HCT116 (cell line): Measurements from ENCODE around the gene OR4D9. TPM values are rescaled to one million over a fixed set of nuclear protein-coding genes. Genes with fewer than 3 reads are reported as not detected.

Experiments
- ATAC-seq: fragments of 200-7000 bp; cut with Tn5 transposase; 2 replicates; pipeline ENCODE4 v1.9.1; 2020; ENCODE audit warnings: mild to moderate bottlenecking, moderate library complexity
- BruUV-seq: library from RNA; stranded (reverse); fragments of 400-500 nt; replicated peaks from 2 replicates; lab custom pipeline; 2021; lab: Mats Ljungman, UMichigan
- CTCF ChIA-PET: fragments of 300-600 bp; sonication (Branson Sonifier 250); formaldehyde crosslinking; loops from one replicate; lab custom pipeline; 2021; ENCODE audit warnings: antibody characterized with exemption; lab: Charles Lee
- POLR2A ChIA-PET: fragments of 300-600, 350-600 bp; sonication (Branson Sonifier 250); formaldehyde crosslinking; loops from one replicate; lab custom pipeline; 2021; ENCODE audit warnings: antibody characterized with exemption; lab: Charles Lee
- RAD21 ChIA-PET, 2 experiments: fragments of 300-600 bp; sonication (Branson Sonifier 250); formaldehyde crosslinking; loops; one replicate each; lab custom pipeline; 2023; ENCODE audit warnings: low total read pairs in 2 of 2; ENCODE audit not compliant: uncharacterized antibody in 2 of 2, unreplicated experiment in 2 of 2, low non-redundant PET in 1 of 2; lab: Charles Lee
- DNase-seq: peaks from one replicate; pipeline ENCODE4 v3.0.0-alpha.2; 2010; ENCODE audit warnings: low read depth, low spot score
- H2AFZ ChIP-seq: fragments of 200-600 bp; shearing (Covaris generic), sonication (generic); 2 replicates; pipeline ENCODE4 v1.6.1; 2017; ENCODE audit warnings: low read depth, mixed run types, mixed read lengths, antibody characterized with exemption, low read length; ENCODE audit not compliant: poor library complexity, severe bottlenecking
- H3K27ac ChIP-seq: 2 replicates; pipeline ENCODE4 v1.5.1; 2012; ENCODE audit warnings: low read depth, low read length
- H3K27me3 ChIP-seq: fragments of 200-600 bp; sonication (generic); 2 replicates; pipeline ENCODE4 v1.6.1; 2016; ENCODE audit warnings: mixed run types, low read length, mixed read lengths; ENCODE audit not compliant: insufficient read depth
- H3K36me3 ChIP-seq, 2 experiments: fragments of 200-500 bp in 1 of 2; fragments of 200-600 bp in 1 of 2; sonication (Bioruptor generic) in 1 of 2; sonication (generic) in 1 of 2; 2 replicates each; pipeline versions ENCODE4 v1.5.1 to v1.6.1; 2014 to 2016; ENCODE audit warnings: low read length in 2 of 2, inconsistent platforms in 1 of 2, mixed read lengths in 1 of 2, mixed run types in 1 of 2; ENCODE audit not compliant: insufficient read depth in 2 of 2, control insufficient read depth in 1 of 2
- H3K4me1 ChIP-seq, 2 experiments: fragments of 200-600 bp in 1 of 2; sonication (generic) in 1 of 2; 2 replicates each; pipeline versions ENCODE4 v1.5.1 to v1.6.1; 2012 to 2017; ENCODE audit warnings: low read length in 2 of 2, inconsistent platforms in 1 of 2, mild to moderate bottlenecking in 1 of 2, mixed read lengths in 1 of 2, mixed run types in 1 of 2, moderate library complexity in 1 of 2; ENCODE audit not compliant: insufficient read depth in 2 of 2, control insufficient read depth in 1 of 2
- H3K4me2 ChIP-seq: fragments of 200-600 bp; sonication (generic); 2 replicates; pipeline ENCODE4 v1.6.1; 2017; ENCODE audit warnings: mixed run types, low read length, mixed read lengths
- H3K4me3 ChIP-seq, 2 experiments: fragments of 200-600 bp in 1 of 2; sonication (generic) in 1 of 2; replicated peaks in 1 of 2; 2 replicates each; pipeline ENCODE4 v1.5.1; 2011 to 2016; ENCODE audit warnings: low read length in 2 of 2, control low read depth in 1 of 2, low read depth in 1 of 2, mild to moderate bottlenecking in 1 of 2, mixed read lengths in 1 of 2, mixed run types in 1 of 2
- H3K79me2 ChIP-seq: fragments of 200-600 bp; sonication (generic); 2 replicates; pipeline ENCODE4 v1.6.1; 2017; ENCODE audit warnings: mild to moderate bottlenecking, mixed run types, low read length, moderate library complexity, mixed read lengths; ENCODE audit not compliant: insufficient read depth
- H3K9ac ChIP-seq: fragments of 200-600 bp; sonication (generic); 2 replicates; pipeline ENCODE4 v1.6.1; 2016; ENCODE audit warnings: low read length, mixed read lengths
- H3K9me2 ChIP-seq: fragments of 200-600 bp; sonication (generic), shearing (Covaris generic); 2 replicates; pipeline ENCODE4 v1.6.1; 2017; ENCODE audit warnings: mixed run types, mild to moderate bottlenecking, moderate library complexity; ENCODE audit not compliant: insufficient read depth
- H3K9me3 ChIP-seq, 2 experiments: fragments of 200-500 bp in 1 of 2; fragments of 200-600 bp in 1 of 2; sonication (Bioruptor generic) in 1 of 2; sonication (generic) in 1 of 2; 2 replicates each; pipeline ENCODE4 v1.6.1; 2014 to 2017; ENCODE audit warnings: low read length in 2 of 2, mixed read lengths in 2 of 2, inconsistent platforms in 1 of 2, low read depth in 1 of 2, mild to moderate bottlenecking in 1 of 2, mixed run types in 1 of 2, moderate library complexity in 1 of 2; ENCODE audit not compliant: control insufficient read depth in 1 of 2, insufficient read depth in 1 of 2
- H4K20me1 ChIP-seq: fragments of 200-600 bp; sonication (generic), shearing (Covaris generic); 2 replicates; pipeline ENCODE4 v1.6.1; 2017; ENCODE audit warnings: mixed run types, mild to moderate bottlenecking, moderate library complexity; ENCODE audit not compliant: insufficient read depth
- CBX3 ChIP-seq: IDR thresholded peaks from 2 replicates; pipeline ENCODE4 v1.6.1; 2012; ENCODE audit warnings: low read depth
- CTCF ChIP-seq, 3 experiments: fragments of 200-600 bp in 1 of 3; sonication (generic) in 1 of 3; IDR thresholded peaks in 2 of 3; conservative IDR thresholded peaks in 1 of 3; 2 replicates each; pipeline ENCODE4 v1.5.1; 2012 to 2017; ENCODE audit warnings: low read depth in 2 of 3, low read length in 2 of 3, antibody characterized with exemption in 1 of 3, borderline replicate concordance in 1 of 3, control low read depth in 1 of 3, mild to moderate bottlenecking in 1 of 3, mixed read lengths in 1 of 3, mixed run types in 1 of 3, moderate library complexity in 1 of 3; ENCODE audit not compliant: insufficient read depth in 1 of 3
- FOSL1 ChIP-seq: IDR thresholded peaks from 2 replicates; pipeline ENCODE4 v1.6.1; 2012; ENCODE audit warnings: low read depth
- MAX ChIP-seq: IDR thresholded peaks from 2 replicates; pipeline ENCODE4 v1.6.1; 2012
- POLR2A ChIP-seq: IDR thresholded peaks from 2 replicates; pipeline ENCODE4 v1.7.0; 2011; ENCODE audit warnings: borderline replicate concordance; ENCODE audit not compliant: insufficient read depth, insufficient read length; ENCODE audit errors: extremely low read depth
- POLR2AphosphoS5 ChIP-seq: IDR thresholded peaks from 2 replicates; pipeline ENCODE4 v1.6.1; 2011; ENCODE audit warnings: mild to moderate bottlenecking, low read depth, low read length, moderate library complexity
- REST ChIP-seq: IDR thresholded peaks from 2 replicates; pipeline ENCODE4 v1.6.1; 2012; ENCODE audit warnings: low read depth
- SIN3A ChIP-seq: IDR thresholded peaks from 2 replicates; pipeline ENCODE4 v1.6.1; 2012; ENCODE audit warnings: low read depth
- SRF ChIP-seq: IDR thresholded peaks from 2 replicates; pipeline ENCODE4 v1.6.1; 2012; ENCODE audit warnings: low read depth
- TCF7L2 ChIP-seq: IDR thresholded peaks from 2 replicates; pipeline ENCODE4 v1.7.0; 2011; ENCODE audit warnings: borderline replicate concordance, inconsistent platforms; ENCODE audit not compliant: insufficient read depth, insufficient read length; ENCODE audit errors: extremely low read depth
- YY1 ChIP-seq: IDR thresholded peaks from 2 replicates; pipeline ENCODE4 v1.6.1; 2011; ENCODE audit warnings: low read length, low read depth, moderate library complexity, mild to moderate bottlenecking; ENCODE audit not compliant: insufficient replicate concordance; ENCODE audit errors: extremely low read depth
- ZNF274 ChIP-seq: fragments of 200-500 bp; sonication (Bioruptor generic); IDR thresholded peaks from 2 replicates; pipeline ENCODE4 v1.6.1; 2014; ENCODE audit warnings: mild to moderate bottlenecking, low read depth, low read length, inconsistent platforms
- intact Hi-C: fragments of 100-400 bp; cut with micrococcal nuclease; formaldehyde crosslinking; loops from 2 replicates; pipeline ENCODE4 v1.10.0; 2022
- total RNA-seq: library from RNA; stranded (reverse); gene quantifications from one replicate; pipeline ENCODE4 v1.2.1, GENCODE V29; 2021; ENCODE audit not compliant: unreplicated experiment

The OR4D9 gene
- total RNA-seq, 1 experiment from 2014 or later: not detected

- TF ChIP-seq MAX (no peak), ZNF274 (no peak), POLR2AphosphoS5 (no peak), CBX3 (no peak), FOSL1 (no peak), REST (no peak), SIN3A (no peak), TCF7L2 (no peak), POLR2A (no peak), CTCF (IDR thresholded peaks at IDR 0.05 in 2 of 3, conservative IDR thresholded peaks at IDR 0.05 in 1 of 3; ENCODE audit: borderline replicate concordance in 1 of 3, insufficient read depth in 1 of 3, low read depth in 2 of 3, low read length in 2 of 3) (no peak), YY1 (no peak), SRF (no peak)
- Histone ChIP-seq H3K4me1 (no peaks in the 10 kb centered on the region), H3K9me3 (no peaks in the 10 kb centered on the region), H3K27ac (no peak overlapping the region), H4K20me1 (no peaks in the 10 kb centered on the region), H3K9me2 (no peaks in the 10 kb centered on the region), H3K79me2 (no peaks in the 10 kb centered on the region), H3K9ac (no peak overlapping the region), H3K4me3 (no peak overlapping the region), H2AFZ (no peak overlapping the region), H3K36me3 (no peaks in the 10 kb centered on the region), H3K27me3 (no peaks in the 10 kb centered on the region), H3K4me2 (no peak overlapping the region)
- ChIA-PET RAD21 (no interaction called here), CTCF (no interaction called here), POLR2A (no interaction called here)
- no peak for DNase-seq
- no peak for ATAC-seq
- intact Hi-C loops: loop anchor here (5.0 kb wide), 1 partner anchor 33 kb away; no protein-coding TSS in a partner anchor
- no TSS peak for BruUV-seq
These were observed 31.0 kb upstream of the OR4D9 start for GRCh38 chr11:59480359-59480758.
